ENCODE measurements around the gene FBXW7. TPM values are rescaled to one million over a fixed set of nuclear protein-coding genes. Genes with fewer than 3 reads are reported as not detected.

Gene FBXW7
- total RNA-seq, 1 experiment from 2014 or later, result 28.9 TPM

Other genes with a start within 250 kb of the FBXW7 start
- gene TMEM154, start 143.9 kb upstream of the FBXW7 start, total RNA-seq (2014; rRNA removed; shearing (Covaris generic)), result 0.22 and 0.37 TPM in 2 replicates
- gene TIGD4, start 243.6 kb upstream of the FBXW7 start, total RNA-seq (2014; rRNA removed; shearing (Covaris generic)), result 0.18 TPM in 1 of 2 replicates, not detected in the other
- 38.1 and 46.4 TPM in 2 replicates for gene ARFIP1, start 243.9 kb upstream of the FBXW7 start, total RNA-seq (2014; rRNA removed; shearing (Covaris generic))